ENCODE measurements around the gene RAB5IF. TPM values are rescaled to one million over a fixed set of nuclear protein-coding genes. Genes with fewer than 3 reads are reported as not detected.
A peak's percentile ranks its signal among the peaks of the same experiment; 100 is the strongest.

The RAB5IF gene
- total and polyA plus RNA-seq, 10 of the 15 experiments (the other 5 are each of a cell fraction or from before 2014, with no cell fraction given), result 19.4 to 246 (median 92.0) TPM

DNA sequence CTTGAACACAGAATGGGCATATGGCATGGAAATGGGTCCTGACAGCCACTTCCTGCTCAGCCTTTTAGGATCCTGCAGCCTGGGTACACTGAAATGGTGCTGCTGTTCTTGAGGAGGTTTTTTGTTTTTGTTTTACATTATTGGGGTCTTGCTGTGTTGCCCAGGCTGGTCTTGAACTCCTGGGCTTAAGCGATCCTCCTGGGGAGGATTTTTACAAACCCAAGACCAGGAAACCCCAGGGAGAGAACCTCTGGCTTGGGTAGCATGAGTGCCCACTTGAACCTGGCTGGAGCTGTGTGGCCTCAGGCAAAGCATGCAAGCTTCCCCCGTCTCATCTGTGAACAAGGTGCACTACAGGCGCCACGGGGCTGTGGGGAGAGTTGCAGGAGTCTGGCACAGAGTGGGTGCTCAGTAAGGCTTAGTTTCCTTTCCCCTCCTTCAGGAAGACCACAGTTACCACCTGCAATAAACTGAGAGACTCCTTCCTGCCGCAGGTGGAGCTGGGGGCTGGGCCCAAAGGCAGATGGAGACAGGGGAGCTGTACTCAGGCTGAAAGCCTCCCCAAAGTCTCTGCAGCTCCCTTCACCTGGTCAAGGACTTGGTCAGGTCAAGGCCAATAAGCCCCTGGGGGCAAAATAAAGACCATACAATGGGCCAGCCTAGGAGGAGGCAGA is 38.6 kb downstream of the RAB5IF start:
- RAD21 ChIA-PET (ENCODE audit: unreplicated experiment), result no interaction called here
- Histone ChIP-seq H3K36me3 (ENCODE audit: control insufficient read depth in 2 of 2, insufficient read depth in 2 of 2, low read length in 1 of 2) (no peaks in the 10 kb centered on the region), H2AFZ (ENCODE audit: control insufficient read depth, low read depth, low read length) (0 out of 2 replicates have a peak overlapping the region, but pooled peaks have one; percentile 30), H3K4me1 (ENCODE audit: control insufficient read depth, insufficient read depth, low read length) (peaks cover 16% of the 10 kb centered on the region), H3K4me2 (ENCODE audit: control insufficient read depth, insufficient read depth) (no peak overlapping the region), H3K79me2 (ENCODE audit: control insufficient read depth, insufficient read depth, low read length) (no peaks in the 10 kb centered on the region), H4K20me1 (ENCODE audit: control insufficient read depth, insufficient read depth) (no peaks in the 10 kb centered on the region), H3K9me3 (replicated peaks; ENCODE audit: control insufficient read depth, insufficient read depth, low read length) (no peaks in the 10 kb centered on the region), H3K27ac (ENCODE audit: control insufficient read depth, insufficient read depth) (no peak overlapping the region), H3K4me3 (no peak overlapping the region), H3K9ac (ENCODE audit: control insufficient read depth, insufficient read depth, low read length) (no peak overlapping the region), H3K27me3 (replicated peaks in 1 of 2; ENCODE audit: control insufficient read depth in 2 of 2, insufficient read depth in 2 of 2, low read length in 1 of 2) (no peaks in the 10 kb centered on the region)
- CTCF ChIA-PET, result interaction anchor here (1.0 kb wide), 1 partner anchor 13 kb away, joined by 3 read pairs; no protein-coding TSS in a partner anchor
- 0 out of 2 replicates have a peak, but pooled peaks have one; percentile 9 for TF ChIP-seq RUNX3 (IDR thresholded peaks at IDR 0.05; ENCODE audit: low read length)
- TF ChIP-seq KAT2A (conservative IDR thresholded peaks at IDR 0.05; ENCODE audit: control insufficient read depth, low read depth, low read length), result no peak
- BruUV-seq (replicated peaks), result no TSS peak
- FAIRE-seq (no peak), ATAC-seq (peak; percentile 35), DNase-seq (ENCODE audit: low read depth, low spot score) (no peak)
- SMC1A ChIA-PET (ENCODE audit: uncharacterized antibody, unreplicated experiment), result interaction anchor here (0.7 kb wide), 1 partner anchor 1764 kb away, joined by 3 read pairs; no protein-coding TSS in a partner anchor
- in situ Hi-C loops (cut with MboI) (no loop called here), intact Hi-C loops (cut with micrococcal nuclease; ENCODE audit: unreplicated experiment) (no loop called here)
- POLR2A ChIA-PET, result interaction anchor here (0.6 kb wide), 1 partner anchor 192 kb away, joined by 6 read pairs; no protein-coding TSS in a partner anchor
- WGBS (ENCODE audit: insufficient coverage, insufficient replicate concordance, low lambda C conversion rate, missing lambda C conversion rate), result 47% methylated on average over 5 of the region's 5 CpGs

DNA sequence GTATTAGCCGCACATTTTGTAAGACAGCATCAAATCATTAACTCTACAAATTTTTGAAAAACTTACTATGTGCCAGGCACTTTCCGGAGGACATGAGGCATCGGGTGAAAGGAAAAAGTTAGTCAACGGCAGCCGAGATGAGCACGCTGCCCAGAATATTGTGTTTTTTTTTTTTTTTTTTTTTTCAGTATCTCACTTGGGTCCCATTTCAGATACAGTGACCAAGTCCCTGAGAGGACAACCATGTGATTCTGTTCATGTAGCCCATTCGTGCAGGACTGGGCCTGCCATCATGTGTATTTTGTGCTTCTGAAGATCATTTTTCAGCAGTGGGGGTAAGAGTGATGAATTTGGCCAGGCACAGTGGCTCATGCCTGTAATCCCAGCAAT is 39.1 kb downstream of the RAB5IF start:
- no peak for ATAC-seq
- ChIA-PET SMC1A (ENCODE audit: uncharacterized antibody, unreplicated experiment) (no interaction called here), RAD21 (ENCODE audit: unreplicated experiment) (no interaction called here), CTCF (interaction anchor here (1.0 to 1.7 kb wide), 3 partner anchors 10 to 110 kb away, joined by 3 to 7 read pairs (median 5); no protein-coding TSS in a partner anchor), POLR2A (no interaction called here)
- in situ Hi-C loops (cut with MboI) (no loop called here), intact Hi-C loops (cut with micrococcal nuclease; ENCODE audit: unreplicated experiment) (no loop called here)
- Histone ChIP-seq H4K20me1 (ENCODE audit: control insufficient read depth, insufficient read depth) (no peaks in the 10 kb centered on the region), H3K9ac (ENCODE audit: control insufficient read depth, insufficient read depth, low read length) (no peak overlapping the region), H2AFZ (ENCODE audit: control insufficient read depth, low read depth, low read length) (no peak overlapping the region), H3K36me3 (ENCODE audit: control insufficient read depth in 2 of 2, insufficient read depth in 2 of 2, low read length in 1 of 2) (no peaks in the 10 kb centered on the region), H3K27ac (ENCODE audit: control insufficient read depth, insufficient read depth) (no peak overlapping the region), H3K4me2 (ENCODE audit: control insufficient read depth, insufficient read depth) (no peak overlapping the region), H3K4me3 (no peak overlapping the region), H3K27me3 (replicated peaks in 1 of 2; ENCODE audit: control insufficient read depth in 2 of 2, insufficient read depth in 2 of 2, low read length in 1 of 2) (no peaks in the 10 kb centered on the region), H3K4me1 (ENCODE audit: control insufficient read depth, insufficient read depth, low read length) (peaks cover 16% of the 10 kb centered on the region), H3K79me2 (ENCODE audit: control insufficient read depth, insufficient read depth, low read length) (no peaks in the 10 kb centered on the region), H3K9me3 (replicated peaks; ENCODE audit: control insufficient read depth, insufficient read depth, low read length) (no peaks in the 10 kb centered on the region)
- 97% methylated on average over 7 of the region's 7 CpGs for WGBS (ENCODE audit: insufficient coverage, insufficient replicate concordance, low lambda C conversion rate, missing lambda C conversion rate)
- TF ChIP-seq STAT3 (IDR thresholded peaks at IDR 0.05; ENCODE audit: low read depth, low read length) (no peak), CHD2 (IDR thresholded peaks at IDR 0.05; ENCODE audit: borderline replicate concordance, low read depth, low read length) (no peak), KLF5 (IDR thresholded peaks at IDR 0.05; ENCODE audit: partially characterized antibody) (no peak), SMAD1 (IDR thresholded peaks at IDR 0.05; ENCODE audit: low read depth, partially characterized antibody) (no peak), CBFB (IDR thresholded peaks at IDR 0.05; ENCODE audit: low read depth) (no peak), TBL1XR1 (IDR thresholded peaks at IDR 0.05; ENCODE audit: low read depth, low read length) (no peak), SREBF2 (IDR thresholded peaks at IDR 0.05; ENCODE audit: low read length) (no peak), MTA3 (IDR thresholded peaks at IDR 0.05; ENCODE audit: borderline replicate concordance, low read length) (no peak), FOXK2 (IDR thresholded peaks at IDR 0.05) (no peak), LARP7 (IDR thresholded peaks at IDR 0.05) (no peak), POLR2A (IDR thresholded peaks at IDR 0.05; ENCODE audit: low read depth, low read length) (no peak)
- TF ChIP-seq, protein P1, sequence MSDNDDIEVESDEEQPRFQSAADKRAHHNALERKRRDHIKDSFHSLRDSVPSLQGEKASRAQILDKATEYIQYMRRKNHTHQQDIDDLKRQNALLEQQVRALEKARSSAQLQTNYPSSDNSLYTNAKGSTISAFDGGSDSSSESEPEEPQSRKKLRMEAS (IDR thresholded peaks at IDR 0.05; ENCODE audit: low read depth, low read length), result no peak
- FAIRE-seq, result no peak
- BruUV-seq (replicated peaks), result no TSS peak
- no peak for DNase-seq (ENCODE audit: low read depth, low spot score)

Measured in GM12878 (cell line).